NCI-H2029 (cell line): ENCODE results near the gene FERD3L.
"Not testable (repeated sequence)": the region's sequence is repeated elsewhere in the genome, so short reads cannot be mapped to it uniquely, and the experiment has no call there.

Experiments
- DNase-seq: peaks from one replicate; lab custom pipeline; 2025; lab: John Stamatoyannopoulos, UW

FERD3L gene

GRCh38 chr7:19144661-19145433, at the start of gene FERD3L:
TSS of gene FERD3L (minus strand) at chr7:19145421. CDS start at chr7:19145362, 59 bp downstream.
- no peak for DNase-seq

- not testable (repeated sequence) for DNase-seq
These were observed 49.2 kb upstream of the FERD3L start for GRCh38 chr7:19194417-19194816.

GRCh38 chr7:19181634-19182033, 36.4 kb upstream of the FERD3L start:
- no peak for DNase-seq

- no peak for DNase-seq
These were observed 33.4 kb upstream of the FERD3L start for GRCh38 chr7:19178595-19178994.

GRCh38 chr7:19177269-19177668, 32.0 kb upstream of the FERD3L start:
- no peak for DNase-seq

GRCh38 chr7:19175241-19175640, 30.0 kb upstream of the FERD3L start:
- no peak for DNase-seq

GRCh38 chr7:19161671-19162070, 16.4 kb upstream of the FERD3L start:
- no peak for DNase-seq

GRCh38 chr7:19146699-19147098, 1.5 kb upstream of the FERD3L start:
- DNase-seq: no peak

GRCh38 chr7:19145434-19146115, 354 bp upstream of the FERD3L start:
- DNase-seq: no peak

- DNase-seq: no peak
These were observed 1.2 kb downstream of the FERD3L start for GRCh38 chr7:19143881-19144574.

- no peak for DNase-seq
These were observed 5.4 kb downstream of the FERD3L start for GRCh38 chr7:19139706-19140327.

- DNase-seq: no peak
These were observed 11.3 kb downstream of the FERD3L start for GRCh38 chr7:19133886-19134285.

GRCh38 chr7:19133390-19133789, 11.8 kb downstream of the FERD3L start:
- no peak for DNase-seq

GRCh38 chr7:19128856-19129255, 16.4 kb downstream of the FERD3L start:
- DNase-seq: no peak

- no peak for DNase-seq
These were observed 23.1 kb downstream of the FERD3L start for GRCh38 chr7:19121977-19122588.

GRCh38 chr7:19119870-19120486, 25.2 kb downstream of the FERD3L start:
- no peak for DNase-seq

GRCh38 chr7:19119372-19119771, 25.8 kb downstream of the FERD3L start:
- no peak for DNase-seq

GRCh38 chr7:19118636-19119371, 26.4 kb downstream of the FERD3L start:
- no peak for DNase-seq

GRCh38 chr7:19117870-19118608, 27.2 kb downstream of the FERD3L start:
- DNase-seq: no peak
